Neuronal stem cell (in vitro differentiated cells): ENCODE data around the gene CDC42EP3.

ENCODE experiments used
- DNase-seq: peaks from one replicate; pipeline ENCODE4 v3.0.0-alpha.2; 2013; ENCODE audit warnings: low spot score
- H2AFZ ChIP-seq: one replicate; pipeline ENCODE4 v1.6.1; 2013; ENCODE audit warnings: mild to moderate bottlenecking, low read length, inconsistent platforms
- H2AK5ac ChIP-seq: 2 replicates; pipeline ENCODE4 v1.6.1; 2013; ENCODE audit warnings: low read depth, mild to moderate bottlenecking, inconsistent platforms, low read length, moderate library complexity, mixed read lengths
- H2BK120ac ChIP-seq: 2 replicates; pipeline ENCODE4 v1.6.1; 2013; ENCODE audit warnings: low read depth, mild to moderate bottlenecking, inconsistent platforms, low read length, moderate library complexity, mixed read lengths
- H2BK12ac ChIP-seq: one replicate; pipeline ENCODE4 v1.6.1; 2013; ENCODE audit warnings: low read length, inconsistent platforms
- H2BK15ac ChIP-seq: 2 replicates; pipeline ENCODE4 v1.6.1; 2013; ENCODE audit warnings: mild to moderate bottlenecking, low read length, inconsistent platforms, mixed read lengths
- H2BK5ac ChIP-seq: one replicate; pipeline ENCODE4 v1.6.1; 2013; ENCODE audit warnings: inconsistent platforms, mild to moderate bottlenecking, low read length, moderate library complexity
- H3K14ac ChIP-seq: one replicate; pipeline ENCODE4 v1.6.1; 2013; ENCODE audit warnings: low read length, inconsistent platforms
- H3K18ac ChIP-seq: 2 replicates; pipeline ENCODE4 v1.6.1; 2013; ENCODE audit warnings: low read length, inconsistent platforms
- H3K23ac ChIP-seq: 2 replicates; pipeline ENCODE4 v1.6.1; 2013; ENCODE audit warnings: low read depth, mild to moderate bottlenecking, mixed read lengths, low read length, inconsistent platforms; ENCODE audit not compliant: poor library complexity
- H3K27ac ChIP-seq: replicated peaks from 3 replicates; pipeline ENCODE4 v1.5.1; 2013; ENCODE audit warnings: low read length, inconsistent platforms
- H3K27me3 ChIP-seq, 3 experiments: 2 replicates each; pipeline ENCODE4 v1.6.1; 2013; ENCODE audit warnings: low read length in 3 of 3, mild to moderate bottlenecking in 2 of 3, inconsistent platforms in 1 of 3, low read depth in 1 of 3, mixed read lengths in 1 of 3, moderate library complexity in 1 of 3; ENCODE audit not compliant: control insufficient read depth in 3 of 3, insufficient read depth in 3 of 3
- H3K36me3 ChIP-seq, 2 donors: replicated peaks in 1 of 2; 2 replicates each; pipeline ENCODE4 v1.6.1; 2013; ENCODE audit warnings: low read length in 2 of 2; ENCODE audit not compliant: control insufficient read depth in 2 of 2, insufficient read depth in 2 of 2
- H3K4ac ChIP-seq: 2 replicates; pipeline ENCODE4 v1.6.1; 2013; ENCODE audit warnings: inconsistent platforms, mild to moderate bottlenecking, low read length, moderate library complexity
- H3K4me1 ChIP-seq, 2 donors: 1 replicate in 1 of 2; 2 replicates in 1 of 2; pipeline ENCODE4 v1.6.1; 2013; ENCODE audit warnings: low read length in 2 of 2, low read depth in 1 of 2; ENCODE audit not compliant: control insufficient read depth in 2 of 2, insufficient read depth in 1 of 2
- H3K4me2 ChIP-seq: one replicate; pipeline ENCODE4 v1.6.1; 2013; ENCODE audit warnings: mild to moderate bottlenecking, low read length, inconsistent platforms; ENCODE audit not compliant: insufficient read depth, poor library complexity, severe bottlenecking
- H3K4me3 ChIP-seq, 2 donors: 2 replicates each; pipeline ENCODE4 v1.5.1; 2013; ENCODE audit warnings: low read length in 2 of 2, mild to moderate bottlenecking in 2 of 2, inconsistent platforms in 1 of 2, moderate library complexity in 1 of 2
- H3K79me1 ChIP-seq: one replicate; pipeline ENCODE4 v1.6.1; 2013; ENCODE audit warnings: low read depth, mild to moderate bottlenecking, inconsistent platforms, low read length, moderate library complexity
- H3K9ac ChIP-seq: one replicate; pipeline ENCODE4 v1.6.1; 2013; ENCODE audit warnings: mild to moderate bottlenecking, low read depth, low read length, inconsistent platforms; ENCODE audit not compliant: poor library complexity
- H3K9me3 ChIP-seq, 2 donors: replicated peaks in 1 of 2; 2 replicates each; pipeline versions ENCODE3 to v1.6.1; 2013; ENCODE audit warnings: low read length in 2 of 2, mild to moderate bottlenecking in 2 of 2, inconsistent platforms in 1 of 2, low read depth in 1 of 2, mixed read lengths in 1 of 2, moderate library complexity in 1 of 2; ENCODE audit not compliant: control insufficient read depth in 2 of 2, insufficient read depth in 1 of 2
- H4K8ac ChIP-seq: one replicate; pipeline ENCODE4 v1.6.1; 2013; ENCODE audit warnings: low read depth, mild to moderate bottlenecking, inconsistent platforms, low read length, moderate library complexity
- H4K91ac ChIP-seq: one replicate; pipeline ENCODE4 v1.6.1; 2013; ENCODE audit warnings: low read length, low read depth, mild to moderate bottlenecking, inconsistent platforms; ENCODE audit not compliant: poor library complexity
- WGBS, 2 donors: extraction: QIAGEN DNeasy Blood & Tissue Kit; methylation state at CpG; one replicate each; pipeline ENCODE4 v1.1.7; 2013; ENCODE audit warnings: missing lambda C conversion rate in 2 of 2, mixed read lengths in 1 of 2; ENCODE audit not compliant: insufficient read length in 2 of 2, insufficient replicate concordance in 1 of 2; ENCODE audit errors: extremely low coverage in 2 of 2; 5-methylcytosine and 5-hydroxymethylcytosine counted together

The CDC42EP3 gene

DNA sequence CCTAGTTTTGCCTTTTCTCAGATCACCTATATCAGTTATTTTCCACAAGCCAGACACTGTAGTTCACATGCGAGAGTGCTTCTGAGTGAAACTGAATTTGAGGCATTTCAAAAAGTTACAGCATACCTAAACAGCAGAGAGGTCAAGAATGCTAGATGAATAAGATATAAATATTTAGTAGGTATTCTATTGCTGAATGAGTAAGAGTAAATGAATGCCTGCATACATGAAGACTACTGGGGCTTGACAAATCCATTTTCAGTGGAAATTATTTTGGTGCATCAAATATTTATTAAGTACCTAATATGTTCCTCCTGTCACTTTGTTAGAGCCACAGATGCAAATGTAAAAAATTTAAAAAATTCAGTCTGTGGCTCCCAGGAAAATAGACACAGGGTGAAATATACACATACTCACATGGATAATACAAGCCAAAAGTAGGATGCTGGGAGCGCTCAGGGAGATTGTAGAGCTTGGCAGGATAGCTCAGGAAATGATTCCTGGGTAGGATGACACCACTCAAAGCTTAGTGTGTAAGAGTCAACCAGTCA lies 27.6 kb upstream of the CDC42EP3 start:
- no peak overlapping the region for H3K4me2 ChIP-seq
- peaks cover 0 to 10% of the 10 kb centered on the region in 2 donors for H3K4me1 ChIP-seq
- DNase-seq, result no peak
- no peak overlapping the region for H3K14ac ChIP-seq
- H4K8ac ChIP-seq, result no peak overlapping the region
- no peak overlapping the region for H3K4me3 ChIP-seq
- no peaks in the 10 kb centered on the region for H3K36me3 ChIP-seq
- WGBS, 2 donors, result no CpG with 5 or more reads among the region's 2 CpGs
- no peak overlapping the region for H3K18ac ChIP-seq
- H3K27ac ChIP-seq, result no peak overlapping the region
- H2BK12ac ChIP-seq, result no peak overlapping the region
- no peak overlapping the region for H2AK5ac ChIP-seq
- H2BK5ac ChIP-seq, result no peak overlapping the region
- H3K79me1 ChIP-seq, result no peaks in the 10 kb centered on the region
- H4K91ac ChIP-seq, result no peak overlapping the region
- no peak overlapping the region for H2BK15ac ChIP-seq
- H3K9me3 ChIP-seq, result peaks cover 0 to 3% of the 10 kb centered on the region in 2 donors
- no peak overlapping the region for H3K4ac ChIP-seq
- no peak overlapping the region for H3K23ac ChIP-seq
- H2BK120ac ChIP-seq, result no peak overlapping the region
- no peak overlapping the region for H3K9ac ChIP-seq
- H3K27me3 ChIP-seq, result no peaks in the 10 kb centered on the region
- H2AFZ ChIP-seq, result peak overlapping the region; percentile 27

DNA sequence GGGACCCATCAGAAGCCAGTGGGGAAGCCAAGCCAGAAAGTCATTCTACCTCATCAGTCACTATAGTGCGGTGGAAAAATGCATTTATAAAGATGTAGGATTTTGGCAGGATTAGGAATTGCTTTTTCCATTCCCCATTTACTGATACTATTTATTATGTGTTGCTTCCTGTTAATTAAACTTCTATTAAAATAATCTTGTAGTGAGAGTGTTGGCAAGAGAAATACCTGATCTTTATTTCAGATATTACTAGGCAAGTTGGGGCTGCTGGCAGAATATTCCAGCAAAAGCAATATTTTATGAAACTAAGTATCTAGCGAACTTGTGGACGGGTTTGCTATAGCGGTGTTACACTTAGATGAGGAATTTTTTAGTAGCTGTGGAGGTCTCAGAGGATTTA lies 23.9 kb upstream of the CDC42EP3 start:
- Histone ChIP-seq H3K9me3 (no peaks in the 10 kb centered on the region), H2AK5ac (no peak overlapping the region), H2BK120ac (no peak overlapping the region), H2AFZ (no peak overlapping the region), H3K23ac (no peak overlapping the region), H3K4me1 (peaks cover 0 to 10% of the 10 kb centered on the region in 2 donors), H3K79me1 (no peaks in the 10 kb centered on the region), H3K27me3 (no peaks in the 10 kb centered on the region), H3K4me2 (no peak overlapping the region), H4K91ac (no peak overlapping the region), H2BK5ac (no peak overlapping the region), H3K4me3 (no peak overlapping the region), H3K27ac (no peak overlapping the region), H3K18ac (no peak overlapping the region), H3K14ac (no peak overlapping the region), H2BK15ac (no peak overlapping the region), H3K4ac (no peak overlapping the region), H2BK12ac (no peak overlapping the region), H4K8ac (no peak overlapping the region), H3K9ac (no peak overlapping the region), H3K36me3 (no peaks in the 10 kb centered on the region)
- no peak for DNase-seq
- no CpG with 5 or more reads among the region's 4 CpGs for WGBS, 2 donors

DNA sequence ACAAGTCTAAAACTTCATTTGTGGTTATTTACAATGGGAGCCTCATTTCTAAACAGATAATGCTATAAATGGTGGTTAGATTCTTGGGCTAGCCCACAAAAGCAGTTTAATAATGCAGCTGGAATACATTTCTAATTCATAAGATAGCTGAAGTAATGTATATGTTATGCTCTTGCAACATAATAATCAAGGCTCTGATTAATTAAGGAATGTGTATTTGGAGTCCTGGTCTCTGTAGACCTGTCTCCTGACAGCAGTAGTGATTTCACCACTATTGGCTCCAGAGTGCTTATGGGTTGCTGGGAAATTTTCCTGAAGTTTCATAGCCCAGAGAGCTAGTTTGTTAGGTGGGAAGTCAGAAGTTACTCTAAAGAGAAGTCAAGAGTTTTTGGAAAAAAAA lies 21.3 kb upstream of the CDC42EP3 start:
- no peak for DNase-seq
- H3K23ac ChIP-seq, result no peak overlapping the region

DNA sequence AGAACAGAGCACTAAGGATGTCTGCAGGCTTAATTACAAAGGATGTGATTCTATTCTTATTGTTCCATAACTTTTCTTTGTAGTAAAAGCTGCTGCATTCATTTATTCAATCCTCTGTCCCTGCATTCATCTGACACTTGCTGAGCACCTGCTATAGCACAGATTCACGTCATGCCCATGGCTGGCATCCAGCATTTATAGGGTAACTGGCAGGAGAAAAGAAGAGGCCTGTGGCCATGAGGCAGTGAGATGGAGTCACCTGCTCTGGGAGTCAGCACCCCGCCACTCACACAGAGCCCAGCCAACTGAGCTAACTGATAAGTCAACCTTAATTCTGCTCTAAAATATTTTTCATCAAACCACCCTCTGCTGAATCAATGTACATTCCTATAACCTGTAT lies 18.3 kb upstream of the CDC42EP3 start:
- no peak overlapping the region for H2BK5ac ChIP-seq
- H3K27ac ChIP-seq, result no peak overlapping the region
- no peak for DNase-seq
- H3K4me3 ChIP-seq, result no peak overlapping the region
- no peak overlapping the region for H2BK12ac ChIP-seq
- H3K79me1 ChIP-seq, result no peaks in the 10 kb centered on the region
- no peaks in the 10 kb centered on the region for H3K9me3 ChIP-seq
- H4K91ac ChIP-seq, result no peak overlapping the region
- H3K18ac ChIP-seq, result no peak overlapping the region
- no peaks in the 10 kb centered on the region for H3K36me3 ChIP-seq
- H2AK5ac ChIP-seq, result no peak overlapping the region
- H3K4ac ChIP-seq, result no peak overlapping the region
- H3K4me2 ChIP-seq, result no peak overlapping the region
- no peak overlapping the region for H4K8ac ChIP-seq
- H2AFZ ChIP-seq, result peak overlapping the region; percentile 76
- H3K14ac ChIP-seq, result no peak overlapping the region
- H3K9ac ChIP-seq, result no peak overlapping the region
- H3K4me1 ChIP-seq, result peaks cover 1 to 8% of the 10 kb centered on the region in 2 donors
- WGBS, 2 donors, result no CpG with 5 or more reads among the region's 2 CpGs
- no peak overlapping the region for H2BK120ac ChIP-seq
- no peaks in the 10 kb centered on the region for H3K27me3 ChIP-seq
- no peak overlapping the region for H3K23ac ChIP-seq
- no peak overlapping the region for H2BK15ac ChIP-seq

More for the DNA sequence above, 21.3 kb upstream of the CDC42EP3 start:
- Histone ChIP-seq H2AFZ (no peak overlapping the region), H2BK5ac (no peak overlapping the region), H3K36me3 (no peaks in the 10 kb centered on the region), H3K14ac (no peak overlapping the region), H4K91ac (no peak overlapping the region), H2BK12ac (no peak overlapping the region), H3K9ac (no peak overlapping the region), H3K4me3 (no peak overlapping the region), H3K27ac (no peak overlapping the region), H3K4me2 (no peak overlapping the region), H2AK5ac (no peak overlapping the region), H3K9me3 (no peaks in the 10 kb centered on the region), H3K79me1 (no peaks in the 10 kb centered on the region), H3K18ac (no peak overlapping the region), H2BK15ac (no peak overlapping the region), H3K4ac (no peak overlapping the region), H3K27me3 (no peaks in the 10 kb centered on the region), H4K8ac (no peak overlapping the region), H2BK120ac (no peak overlapping the region), H3K4me1 (peaks cover 1 to 8% of the 10 kb centered on the region in 2 donors)
